ENCODE results near the gene KRTAP5-5. TPM values are rescaled to one million over a fixed set of nuclear protein-coding genes. Genes with fewer than 3 reads are reported as not detected.
A peak's percentile ranks its signal among the peaks of the same experiment; 100 is the strongest.
"Not testable (repeated sequence)": the region's sequence is repeated elsewhere in the genome, so short reads cannot be mapped to it uniquely, and the experiment has no call there.

Gene KRTAP5-5
- total RNA-seq, 1 donor from 2014 or later = not detected

GRCh38 chr11:1604181-1604580 is 25.4 kb upstream of the KRTAP5-5 start:
- TF ChIP-seq CTCF (IDR thresholded peaks at IDR 0.05) = no peak
- Mint-ChIP-seq H3K27me3 (ENCODE audit: low read depth) (peaks cover 60% of the 10 kb centered on the region), H3K4me1 (ENCODE audit: low read depth) (peaks cover 3% of the 10 kb centered on the region), H3K36me3 (ENCODE audit: low read depth) (no peaks in the 10 kb centered on the region), H3K27ac (ENCODE audit: unreplicated experiment) (no peak overlapping the region), H3K9me3 (ENCODE audit: low read depth) (no peaks in the 10 kb centered on the region), H3K4me3 (ENCODE audit: unreplicated experiment) (no peak overlapping the region)
- peak; percentile 86 for DNase-seq (ENCODE audit: low spot score)

GRCh38 chr11:1604711-1605110 is 24.9 kb upstream of the KRTAP5-5 start:
- no peak overlapping the region for H3K4me3 Mint-ChIP-seq (ENCODE audit: unreplicated experiment)
- peaks cover 3% of the 10 kb centered on the region for H3K4me1 Mint-ChIP-seq (ENCODE audit: low read depth)
- TF ChIP-seq CTCF (IDR thresholded peaks at IDR 0.05) = no peak
- peaks cover 55% of the 10 kb centered on the region for H3K27me3 Mint-ChIP-seq (ENCODE audit: low read depth)
- H3K36me3 Mint-ChIP-seq (ENCODE audit: low read depth) = no peaks in the 10 kb centered on the region
- no peaks in the 10 kb centered on the region for H3K9me3 Mint-ChIP-seq (ENCODE audit: low read depth)
- H3K27ac Mint-ChIP-seq (ENCODE audit: unreplicated experiment) = no peak overlapping the region
- DNase-seq (ENCODE audit: low spot score) = no peak

- H3K36me3 Mint-ChIP-seq (ENCODE audit: low read depth); H3K9me3 Mint-ChIP-seq (ENCODE audit: low read depth); H3K27ac Mint-ChIP-seq (ENCODE audit: unreplicated experiment); H3K4me3 Mint-ChIP-seq (ENCODE audit: unreplicated experiment); H3K4me1 Mint-ChIP-seq (ENCODE audit: low read depth): not testable (repeated sequence)
- peak; percentile 40 for DNase-seq (ENCODE audit: low spot score)
- peaks cover 55% of the 10 kb centered on the region for H3K27me3 Mint-ChIP-seq (ENCODE audit: low read depth)
Measured at GRCh38 chr11:1605923-1606322, 23.7 kb upstream of the KRTAP5-5 start.

- H3K4me3 Mint-ChIP-seq (ENCODE audit: unreplicated experiment); H3K27ac Mint-ChIP-seq (ENCODE audit: unreplicated experiment); H3K4me1 Mint-ChIP-seq (ENCODE audit: low read depth); H3K36me3 Mint-ChIP-seq (ENCODE audit: low read depth); H3K9me3 Mint-ChIP-seq (ENCODE audit: low read depth): not testable (repeated sequence)
- DNase-seq (ENCODE audit: low spot score) = peak; percentile 36
- H3K27me3 Mint-ChIP-seq (ENCODE audit: low read depth) = peaks cover 51% of the 10 kb centered on the region
Measured at GRCh38 chr11:1607156-1607845, 22.3 kb upstream of the KRTAP5-5 start.

- H3K4me3 Mint-ChIP-seq (ENCODE audit: unreplicated experiment); H3K27ac Mint-ChIP-seq (ENCODE audit: unreplicated experiment); H3K9me3 Mint-ChIP-seq (ENCODE audit: low read depth); H3K36me3 Mint-ChIP-seq (ENCODE audit: low read depth); H3K4me1 Mint-ChIP-seq (ENCODE audit: low read depth): not testable (repeated sequence)
- peak; percentile 38 for DNase-seq (ENCODE audit: low spot score)
- H3K27me3 Mint-ChIP-seq (ENCODE audit: low read depth) = peaks cover 47% of the 10 kb centered on the region
Measured at GRCh38 chr11:1607901-1608300, 21.7 kb upstream of the KRTAP5-5 start.

- no peak within 1 kb of the TSS for H3K4me3 Mint-ChIP-seq (ENCODE audit: unreplicated experiment)
- peaks cover 3% of the 10 kb centered on the region for H3K9me3 Mint-ChIP-seq (ENCODE audit: low read depth)
- no peak for DNase-seq (ENCODE audit: low spot score)
- no peak for TF ChIP-seq CTCF (IDR thresholded peaks at IDR 0.05)
- no peak within 1 kb of the TSS for H3K27ac Mint-ChIP-seq (ENCODE audit: unreplicated experiment)
- H3K4me1 Mint-ChIP-seq (ENCODE audit: low read depth) = peaks cover 3% of the 10 kb centered on the region
- peaks cover 42% of the 10 kb centered on the region for H3K27me3 Mint-ChIP-seq (ENCODE audit: low read depth)
- peaks cover 1% of the 10 kb centered on the region for H3K36me3 Mint-ChIP-seq (ENCODE audit: low read depth)
Measured at GRCh38 chr11:1608363-1608762, 21.2 kb upstream of the KRTAP5-5 start, which contains the start of gene KRTAP5-3. KRTAP5-3 (minus strand) TSS chr11:1608463; CDS start chr11:1608385, 78 bp downstream.

GRCh38 chr11:1618231-1618630 is 11.3 kb upstream of the KRTAP5-5 start:
- Mint-ChIP-seq H3K9me3 (ENCODE audit: low read depth) (peaks cover 3% of the 10 kb centered on the region), H3K27me3 (ENCODE audit: low read depth) (peaks cover 59% of the 10 kb centered on the region), H3K36me3 (ENCODE audit: low read depth) (peaks cover 5% of the 10 kb centered on the region), H3K4me1 (ENCODE audit: low read depth) (no peaks in the 10 kb centered on the region), H3K27ac (ENCODE audit: unreplicated experiment) (no peak overlapping the region), H3K4me3 (ENCODE audit: unreplicated experiment) (no peak overlapping the region)
- TF ChIP-seq CTCF (IDR thresholded peaks at IDR 0.05) = no peak
- DNase-seq (ENCODE audit: low spot score) = no peak

Data from chondrocyte (in vitro differentiated cells).